Mesodermal cell (in vitro differentiated cells): ENCODE data around the gene HSF2.

Experiments used
- H3K27ac ChIP-seq: 2 replicates; pipeline ENCODE4 v1.7.0; 2013; ENCODE audit warnings: mild to moderate bottlenecking, low read depth, low read length, moderate library complexity; ENCODE audit not compliant: severe bottlenecking
- H3K36me3 ChIP-seq: 2 replicates; pipeline ENCODE4 v1.7.1; 2013; ENCODE audit warnings: mild to moderate bottlenecking, low read length, moderate library complexity; ENCODE audit not compliant: control insufficient read depth, insufficient read depth
- H3K4me1 ChIP-seq: one replicate; pipeline ENCODE4 v1.7.1; 2013; ENCODE audit warnings: mild to moderate bottlenecking, low read length; ENCODE audit not compliant: insufficient read depth, control insufficient read depth, poor library complexity, severe bottlenecking
- H3K4me3 ChIP-seq: 2 replicates; pipeline ENCODE4 v1.7.0; 2013; ENCODE audit warnings: low read length, control low read depth, mild to moderate bottlenecking; ENCODE audit not compliant: insufficient read depth, poor library complexity, severe bottlenecking; ENCODE audit errors: extremely low read depth
- H3K9me3 ChIP-seq: 2 replicates; pipeline ENCODE4 v1.7.1; 2013; ENCODE audit warnings: mild to moderate bottlenecking, low read length, moderate library complexity; ENCODE audit not compliant: control insufficient read depth
- WGBS, 2 experiments: methylation state at CpG; one replicate each; pipeline ENCODE4 v1.1.5; 2013; ENCODE audit warnings: missing lambda C conversion rate in 2 of 2; ENCODE audit not compliant: insufficient coverage in 2 of 2; 5-methylcytosine and 5-hydroxymethylcytosine counted together

HSF2 gene

GRCh38 chr6:122374307-122374706 lies 25.1 kb upstream of the HSF2 start:
- Histone ChIP-seq H3K4me3 (no peak overlapping the region), H3K36me3 (no peaks in the 10 kb centered on the region), H3K27ac (no peak overlapping the region), H3K4me1 (no peaks in the 10 kb centered on the region), H3K9me3 (no peaks in the 10 kb centered on the region)
- no CpG with 5 or more reads among the region's 2 CpGs for WGBS, 2 experiments

GRCh38 chr6:122376246-122376645 lies 23.2 kb upstream of the HSF2 start:
- WGBS, 2 experiments, result 40% methylated on average over 1 of the region's 3 CpGs; no CpG with 5 or more reads in 1 of the 2 experiments
- no peaks in the 10 kb centered on the region for H3K4me1 ChIP-seq
- no peaks in the 10 kb centered on the region for H3K36me3 ChIP-seq
- no peaks in the 10 kb centered on the region for H3K9me3 ChIP-seq
- H3K27ac ChIP-seq, result no peak overlapping the region
- no peak overlapping the region for H3K4me3 ChIP-seq

DNA sequence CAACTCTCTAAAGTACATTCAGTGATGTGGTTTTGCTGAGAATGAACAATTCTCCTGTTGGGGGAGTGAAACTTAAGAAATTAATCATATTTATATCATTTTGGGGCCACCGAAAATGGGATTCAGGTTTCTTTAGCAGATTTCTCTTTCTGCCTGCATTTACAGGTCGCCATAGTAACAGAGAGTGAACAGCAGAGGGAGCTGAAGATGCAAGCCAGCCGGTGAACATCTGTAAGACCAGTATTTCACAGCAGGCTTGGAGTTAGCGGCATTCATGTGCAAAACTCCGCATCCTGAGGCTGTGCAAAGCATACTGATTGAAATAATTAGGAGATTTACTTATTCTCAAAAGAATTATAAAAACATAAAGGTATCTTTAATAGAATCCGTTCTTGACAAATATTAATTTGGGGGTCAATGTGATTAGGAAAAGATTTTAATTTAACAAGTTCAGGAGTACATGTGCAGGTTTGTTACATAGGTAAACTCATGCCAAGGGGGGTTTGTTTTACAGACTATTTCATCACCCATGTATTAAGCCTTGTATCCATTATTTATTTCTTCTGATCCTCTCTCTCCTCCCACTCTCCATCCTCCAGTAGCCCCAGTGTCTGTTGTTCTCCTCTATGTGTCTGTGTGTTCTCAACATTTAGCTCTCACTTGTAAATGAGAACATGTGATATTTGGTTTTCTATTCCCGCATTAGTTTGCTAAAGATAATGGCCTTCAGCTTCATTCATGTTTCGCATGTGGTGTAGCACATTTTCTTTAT lies 17.8 kb upstream of the HSF2 start:
- H3K4me1 ChIP-seq, result no peaks in the 10 kb centered on the region
- H3K9me3 ChIP-seq, result no peaks in the 10 kb centered on the region
- H3K36me3 ChIP-seq, result no peaks in the 10 kb centered on the region
- WGBS, 2 experiments, result 23 to 45% methylated on average over 2 to 4 of the region's 8 CpGs
- no peak overlapping the region for H3K4me3 ChIP-seq
- no peak overlapping the region for H3K27ac ChIP-seq

GRCh38 chr6:122385857-122386612 lies 13.4 kb upstream of the HSF2 start:
- Histone ChIP-seq H3K4me1 (no peaks in the 10 kb centered on the region), H3K36me3 (no peaks in the 10 kb centered on the region), H3K9me3 (no peaks in the 10 kb centered on the region), H3K4me3 (no peak overlapping the region), H3K27ac (no peak overlapping the region)
- WGBS, 2 experiments, result no CpG with 5 or more reads among the region's 3 CpGs

GRCh38 chr6:122388945-122389344 lies 10.5 kb upstream of the HSF2 start:
- WGBS, 2 experiments, result 57% methylated on average over 1 of the region's 2 CpGs; no CpG with 5 or more reads in 1 of the 2 experiments
- H3K9me3 ChIP-seq, result no peaks in the 10 kb centered on the region
- no peaks in the 10 kb centered on the region for H3K36me3 ChIP-seq
- no peaks in the 10 kb centered on the region for H3K4me1 ChIP-seq
- no peak overlapping the region for H3K4me3 ChIP-seq
- no peak overlapping the region for H3K27ac ChIP-seq

GRCh38 chr6:122389704-122390372 lies 9.6 kb upstream of the HSF2 start:
- WGBS, 2 experiments, result no CpG with 5 or more reads among the region's 4 CpGs
- Histone ChIP-seq H3K36me3 (no peaks in the 10 kb centered on the region), H3K4me1 (no peaks in the 10 kb centered on the region), H3K9me3 (no peaks in the 10 kb centered on the region), H3K27ac (no peak overlapping the region), H3K4me3 (no peak overlapping the region)

DNA sequence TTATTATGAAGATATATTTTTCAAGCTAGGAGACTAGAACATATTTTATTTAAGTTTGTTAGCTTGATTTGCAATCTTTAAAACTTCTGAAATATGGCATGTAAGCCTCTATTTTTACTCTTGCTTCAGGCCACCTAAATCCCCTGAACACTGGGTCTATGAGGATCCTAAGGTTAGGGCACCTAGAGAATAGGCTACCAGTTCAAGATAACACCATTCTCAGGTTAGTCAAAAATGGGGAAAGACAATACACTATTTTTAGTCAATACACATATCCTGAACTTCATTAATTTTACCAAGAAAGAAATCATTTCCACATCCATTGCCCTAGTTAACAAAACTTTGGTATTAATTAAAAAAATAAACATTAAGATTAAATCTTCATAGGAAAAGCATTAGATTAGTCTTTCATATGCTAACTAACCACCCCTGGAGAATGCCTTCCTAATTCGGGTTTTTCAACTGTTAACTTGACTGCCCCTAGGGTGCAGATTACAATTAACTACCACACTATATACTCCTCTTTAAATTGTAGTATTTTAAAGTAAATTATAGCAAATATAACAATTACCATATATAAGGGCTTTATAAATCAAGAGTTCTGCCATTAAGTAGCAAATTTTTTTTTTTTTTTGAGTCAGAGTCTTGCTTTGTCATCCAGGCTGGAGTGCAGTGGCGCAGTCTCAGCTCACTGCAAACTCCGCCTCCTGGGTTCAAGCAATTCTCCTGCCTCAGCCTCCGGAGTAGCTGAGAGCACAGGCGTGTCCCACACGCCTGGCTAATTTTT lies 6.7 kb upstream of the HSF2 start:
- no peak overlapping the region for H3K27ac ChIP-seq
- H3K4me1 ChIP-seq, result no peaks in the 10 kb centered on the region
- no peak overlapping the region for H3K4me3 ChIP-seq
- no peaks in the 10 kb centered on the region for H3K9me3 ChIP-seq
- H3K36me3 ChIP-seq, result no peaks in the 10 kb centered on the region
- 33 to 38% methylated on average over 3 to 5 of the region's 6 CpGs for WGBS, 2 experiments

- Histone ChIP-seq H3K4me1 (no peaks in the 10 kb centered on the region), H3K9me3 (no peaks in the 10 kb centered on the region), H3K4me3 (no peak overlapping the region), H3K27ac (no peak overlapping the region), H3K36me3 (no peaks in the 10 kb centered on the region)
- 46 to 51% methylated on average over 6 to 7 of the region's 8 CpGs for WGBS, 2 experiments
Measured at GRCh38 chr6:122393351-122393896, 6.0 kb upstream of the HSF2 start.

DNA sequence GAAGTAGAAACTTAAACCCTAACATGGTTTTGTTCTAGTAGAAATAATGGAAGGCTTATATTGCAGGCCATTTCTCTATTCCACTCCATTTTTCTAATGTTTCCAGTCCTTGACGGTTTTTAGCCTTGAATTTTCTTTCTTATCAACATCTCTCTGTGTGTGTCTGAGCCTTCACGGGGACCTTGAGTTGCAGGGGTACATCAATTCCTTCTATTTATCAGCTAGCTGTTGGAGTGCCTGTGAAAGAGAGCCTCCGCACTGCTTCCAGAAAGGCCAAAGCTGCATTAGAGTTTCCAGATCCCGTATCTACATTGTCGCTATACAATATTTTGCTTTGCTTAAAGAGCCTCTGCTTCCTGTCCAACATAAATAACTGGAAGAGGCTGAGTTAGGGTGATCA lies 5.4 kb upstream of the HSF2 start:
- WGBS, 2 experiments, result 83 to 88% methylated on average over 2 to 4 of the region's 5 CpGs
- Histone ChIP-seq H3K36me3 (no peaks in the 10 kb centered on the region), H3K4me1 (no peaks in the 10 kb centered on the region), H3K9me3 (no peaks in the 10 kb centered on the region), H3K4me3 (no peak overlapping the region), H3K27ac (no peak overlapping the region)

GRCh38 chr6:122399055-122399347 lies 451 bp upstream of the HSF2 start:
- WGBS, 2 experiments, result 0% methylated on average over 1 to 2 of the region's 2 CpGs
- peak overlapping the region; percentile 60 for H3K27ac ChIP-seq
- H3K36me3 ChIP-seq, result peaks cover 4% of the 10 kb centered on the region
- no peaks in the 10 kb centered on the region for H3K9me3 ChIP-seq
- H3K4me3 ChIP-seq, result no peak overlapping the region
- H3K4me1 ChIP-seq, result peaks cover 3% of the 10 kb centered on the region
